Naive thymus-derived CD4-positive, alpha-beta T cell (primary cell): ENCODE results near the gene COL6A6. TPM values are rescaled to one million over a fixed set of nuclear protein-coding genes. Genes with fewer than 3 reads are reported as not detected.

Source experiments
- ATAC-seq: fragments of 150-1000 bp; cut with Tn5 transposase; 2 replicates; pipeline ENCODE4 v1.10.0; 2021; ENCODE audit warnings: mild to moderate bottlenecking, moderate library complexity
- CTCF ChIA-PET: fragments of 350-600 bp; sonication (Branson Sonifier 250); formaldehyde crosslinking; loops from one replicate; lab custom pipeline; 2021; ENCODE audit warnings: antibody characterized with exemption; lab: Charles Lee
- POLR2A ChIA-PET: fragments of 350-600 bp; sonication (Branson Sonifier 250); formaldehyde crosslinking; loops from one replicate; lab custom pipeline; 2021; ENCODE audit warnings: antibody characterized with exemption, inconsistent platforms; lab: Charles Lee
- DNase-seq, 9 donors: peaks; one replicate each; pipeline versions ENCODE4 v3.0.0 to v3.0.0-alpha.2; 2020 to 2022; ENCODE audit warnings: mixed read lengths in 1 of 9
- H3K27ac ChIP-seq: one replicate; pipeline ENCODE4 v1.7.0; 2013; ENCODE audit warnings: mild to moderate bottlenecking, low read depth, low read length, moderate library complexity
- H3K27me3 ChIP-seq, 2 donors: one replicate each; pipeline ENCODE4 v1.7.0; 2013; ENCODE audit warnings: low read length in 2 of 2, mild to moderate bottlenecking in 2 of 2, moderate library complexity in 2 of 2; ENCODE audit not compliant: control insufficient read depth in 2 of 2, insufficient read depth in 2 of 2
- H3K36me3 ChIP-seq, 3 experiments: 1 replicate in 2 of 3; 2 replicates in 1 of 3; pipeline ENCODE4 v1.7.0; 2013; ENCODE audit warnings: low read length in 3 of 3, mild to moderate bottlenecking in 3 of 3, moderate library complexity in 1 of 3; ENCODE audit not compliant: insufficient read depth in 3 of 3, control insufficient read depth in 2 of 3
- H3K4me1 ChIP-seq, 2 donors: one replicate each; pipeline ENCODE4 v1.7.0; 2013; ENCODE audit warnings: low read length in 2 of 2, mild to moderate bottlenecking in 2 of 2, moderate library complexity in 1 of 2; ENCODE audit not compliant: control insufficient read depth in 2 of 2, insufficient read depth in 2 of 2
- H3K4me3 ChIP-seq: 2 replicates; pipeline ENCODE4 v1.7.0; 2013; ENCODE audit warnings: mild to moderate bottlenecking, low read length
- H3K9me3 ChIP-seq, 3 experiments: 1 replicate in 2 of 3; 2 replicates in 1 of 3; pipeline ENCODE4 v1.7.0; 2013; ENCODE audit warnings: low read length in 3 of 3; ENCODE audit not compliant: control insufficient read depth in 2 of 3
- H3K27ac Mint-ChIP-seq, 9 donors: one replicate each; pipeline ENCODE4 v1.8.0; 2020 to 2022; ENCODE audit warnings: mixed read lengths in 9 of 9, mild to moderate bottlenecking in 8 of 9, moderate library complexity in 5 of 9, inconsistent platforms in 2 of 9
- H3K27me3 Mint-ChIP-seq, 5 donors: one replicate each; pipeline ENCODE4 v1.8.0; 2021 to 2022; ENCODE audit warnings: mixed read lengths in 5 of 5, mild to moderate bottlenecking in 1 of 5
- H3K36me3 Mint-ChIP-seq, 5 donors: one replicate each; pipeline ENCODE4 v1.8.0; 2020 to 2022; ENCODE audit warnings: mixed read lengths in 5 of 5, mild to moderate bottlenecking in 3 of 5, inconsistent platforms in 1 of 5
- H3K4me1 Mint-ChIP-seq, 7 donors: one replicate each; pipeline ENCODE4 v1.8.0; 2020 to 2022; ENCODE audit warnings: mixed read lengths in 7 of 7, mild to moderate bottlenecking in 3 of 7, inconsistent platforms in 1 of 7
- H3K4me3 Mint-ChIP-seq, 10 donors: one replicate each; pipeline ENCODE4 v1.8.0; 2020 to 2022; ENCODE audit warnings: mild to moderate bottlenecking in 10 of 10, mixed read lengths in 10 of 10, moderate library complexity in 6 of 10, inconsistent platforms in 2 of 10
- H3K9me3 Mint-ChIP-seq, 11 donors: one replicate each; pipeline ENCODE4 v1.8.0; 2020 to 2022; ENCODE audit warnings: mixed read lengths in 11 of 11, mild to moderate bottlenecking in 4 of 11, inconsistent platforms in 1 of 11, moderate library complexity in 1 of 11
- intact Hi-C, 2 donors: fragments of 100-400 bp; cut with micrococcal nuclease; formaldehyde crosslinking; loops; one replicate each; pipeline ENCODE4 v1.15.1; 2023
- polyA plus RNA-seq, 2 donors: library from polyadenylated mRNA; unstranded; fragments of 300-500 nt; fragmentation: Illumina TruSeq; gene quantifications; one replicate each; pipeline ENCODE4 v1.2.3, GENCODE V29; 2021
- total RNA-seq, 6 experiments: library from RNA in 5 of 6; stranded (reverse) in 5 of 6; gene quantifications; 1 replicate in 5 of 6; 2 replicates in 1 of 6; pipeline ENCODE4 v1.2.3 and lab custom pipeline; 2021 to 2026

The COL6A6 gene
- total and polyA plus RNA-seq, 7 experiments from 2014 or later = 0.05 TPM; not detected in 6

DNA sequence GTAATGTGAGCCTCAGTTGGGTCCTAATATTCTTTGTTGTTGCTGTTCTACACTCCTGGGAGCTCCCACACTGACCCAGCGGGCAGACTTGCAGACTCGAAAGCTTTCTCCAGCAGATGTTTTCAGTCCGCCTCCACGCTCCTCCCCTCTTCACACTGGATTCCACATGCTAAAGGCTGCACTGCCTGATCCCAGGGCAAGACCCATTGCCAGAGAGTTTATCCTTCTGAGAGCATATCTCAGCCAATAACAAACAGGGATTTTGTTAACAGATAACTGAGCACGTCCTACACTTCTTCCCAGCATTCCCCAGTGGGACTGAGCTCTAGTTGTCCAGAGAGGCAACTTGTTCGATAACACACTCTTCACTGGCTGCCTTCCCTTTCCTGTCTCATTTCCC is 8.0 kb upstream of the COL6A6 start:
- Histone ChIP-seq H3K4me1 (no peaks in the 10 kb centered on the region), H3K36me3 (no peaks in the 10 kb centered on the region), H3K4me3 (no peak overlapping the region), H3K27ac (no peak overlapping the region), H3K9me3 (no peaks in the 10 kb centered on the region), H3K27me3 (no peaks in the 10 kb centered on the region)
- no peak overlapping the region for H3K4me3 Mint-ChIP-seq
- ATAC-seq (no peak), DNase-seq (no peak)
- peaks cover 0 to 5% (median 0%) of the 10 kb centered on the region in 11 donors for H3K9me3 Mint-ChIP-seq
- intact Hi-C loops = no loop called here
- H3K36me3 Mint-ChIP-seq = peaks cover 0 to 6% (median 0%) of the 10 kb centered on the region in 5 donors
- ChIA-PET CTCF (no interaction called here), POLR2A (no interaction called here)
- H3K27me3 Mint-ChIP-seq = peaks cover 6 to 52% (median 43%) of the 10 kb centered on the region in 5 donors
- H3K4me1 Mint-ChIP-seq = no peaks in the 10 kb centered on the region
- no peak overlapping the region for H3K27ac Mint-ChIP-seq

DNA sequence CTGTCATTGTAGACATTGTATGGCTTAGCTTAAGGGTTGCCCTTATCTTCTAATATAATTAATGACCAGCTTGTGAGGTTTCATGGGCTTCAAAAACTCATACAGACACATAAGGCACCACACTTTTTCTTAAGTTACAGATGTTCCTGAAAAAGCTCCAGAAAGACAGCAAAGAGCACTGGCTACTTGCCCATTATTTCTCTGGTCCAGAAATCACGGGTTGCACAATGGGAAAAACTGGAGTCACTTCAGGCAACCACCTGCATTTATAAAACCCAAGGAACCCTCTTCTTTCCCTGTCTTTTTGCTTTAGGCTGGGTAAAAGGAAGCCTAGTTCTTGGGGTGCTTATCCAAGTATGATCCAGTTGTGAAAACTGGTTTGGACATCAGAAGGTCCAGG is 2.3 kb upstream of the COL6A6 start:
- no peak for DNase-seq
- H3K27me3 Mint-ChIP-seq = peaks cover 30 to 60% (median 51%) of the 10 kb centered on the region in 5 donors
- POLR2A ChIA-PET = no interaction called here
- ATAC-seq = no peak
- Histone ChIP-seq H3K9me3 (no peaks in the 10 kb centered on the region), H3K36me3 (no peaks in the 10 kb centered on the region), H3K27me3 (peaks cover 0 to 5% of the 10 kb centered on the region in 2 donors), H3K4me3 (no peak overlapping the region), H3K4me1 (no peaks in the 10 kb centered on the region), H3K27ac (no peak overlapping the region)
- H3K36me3 Mint-ChIP-seq = peaks cover 0 to 10% (median 0%) of the 10 kb centered on the region in 5 donors
- H3K4me1 Mint-ChIP-seq = peaks cover 0 to 7% (median 0%) of the 10 kb centered on the region in 7 donors
- no peak overlapping the region for H3K27ac Mint-ChIP-seq
- CTCF ChIA-PET = no interaction called here
- intact Hi-C loops = no loop called here
- no peak overlapping the region for H3K4me3 Mint-ChIP-seq
- peaks cover 0 to 6% (median 2%) of the 10 kb centered on the region in 11 donors for H3K9me3 Mint-ChIP-seq

DNA sequence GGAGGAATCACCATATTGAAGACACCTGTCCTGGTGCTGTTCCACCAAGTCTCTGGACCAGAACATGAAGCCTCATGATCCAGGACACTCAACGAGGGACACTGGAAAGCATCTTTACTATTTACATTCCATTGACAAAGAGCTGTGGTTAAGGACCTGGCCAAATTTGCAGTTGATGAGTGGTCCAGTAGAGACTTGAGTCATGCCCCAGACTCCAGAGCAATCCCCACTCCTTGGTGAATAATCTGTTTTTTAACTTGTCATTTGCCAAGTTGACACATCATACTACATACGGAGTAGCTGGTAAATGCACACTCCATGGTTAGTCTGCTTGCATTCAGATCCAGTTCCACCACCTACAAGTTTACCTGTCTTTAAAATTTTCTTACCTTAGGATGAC is 1.2 kb upstream of the COL6A6 start:
- peaks cover 0 to 10% (median 0%) of the 10 kb centered on the region in 5 donors for H3K36me3 Mint-ChIP-seq
- ATAC-seq = no peak
- H3K27me3 ChIP-seq = peaks cover 0 to 5% of the 10 kb centered on the region in 2 donors
- H3K27ac Mint-ChIP-seq = no peak overlapping the region
- H3K4me3 Mint-ChIP-seq = no peak overlapping the region
- H3K4me1 Mint-ChIP-seq = peaks cover 0 to 7% (median 0%) of the 10 kb centered on the region in 7 donors
- H3K4me3 ChIP-seq = no peak overlapping the region
- no peaks in the 10 kb centered on the region for H3K36me3 ChIP-seq
- H3K27ac ChIP-seq = no peak overlapping the region
- peaks cover 33 to 61% (median 50%) of the 10 kb centered on the region in 5 donors for H3K27me3 Mint-ChIP-seq
- intact Hi-C loops = no loop called here
- ChIA-PET POLR2A (no interaction called here), CTCF (no interaction called here)
- no peaks in the 10 kb centered on the region for H3K4me1 ChIP-seq
- peaks cover 0 to 6% (median 2%) of the 10 kb centered on the region in 11 donors for H3K9me3 Mint-ChIP-seq
- no peaks in the 10 kb centered on the region for H3K9me3 ChIP-seq
- DNase-seq = no peak

DNA sequence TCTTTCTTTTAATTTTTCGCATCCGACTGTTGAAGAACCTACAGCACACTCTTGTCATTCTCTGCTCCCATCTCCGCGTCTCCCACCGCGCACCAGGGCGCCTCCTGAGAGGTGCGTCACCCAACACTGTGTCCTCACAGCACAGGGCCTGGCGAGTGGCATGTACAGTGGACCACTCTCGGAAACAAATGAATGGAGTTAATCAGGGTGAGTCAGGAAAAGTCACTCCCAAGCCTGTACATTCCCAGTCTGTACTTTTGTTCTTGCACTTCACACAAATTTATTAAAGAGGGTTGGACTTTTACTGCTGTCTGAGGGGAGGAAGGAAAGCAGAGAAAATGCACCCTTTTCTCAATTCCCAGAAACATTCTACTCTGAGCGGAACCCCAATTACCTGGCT is 625 bp downstream of the COL6A6 start:
- Mint-ChIP-seq H3K4me3 (no peak overlapping the region), H3K27ac (no peak overlapping the region), H3K27me3 (peaks cover 26 to 50% (median 45%) of the 10 kb centered on the region in 5 donors), H3K4me1 (peaks cover 0 to 7% (median 0%) of the 10 kb centered on the region in 7 donors), H3K9me3 (peaks cover 0 to 6% (median 0%) of the 10 kb centered on the region in 11 donors), H3K36me3 (peaks cover 0 to 3% (median 0%) of the 10 kb centered on the region in 5 donors)
- no peak overlapping the region for H3K4me3 ChIP-seq
- DNase-seq = no peak
- intact Hi-C loops = no loop called here
- no peaks in the 10 kb centered on the region for H3K36me3 ChIP-seq
- ChIA-PET CTCF (no interaction called here), POLR2A (no interaction called here)
- no peaks in the 10 kb centered on the region for H3K9me3 ChIP-seq
- H3K27ac ChIP-seq = no peak overlapping the region
- H3K4me1 ChIP-seq = no peaks in the 10 kb centered on the region
- ATAC-seq = no peak
- H3K27me3 ChIP-seq = peaks cover 0 to 5% of the 10 kb centered on the region in 2 donors

DNA sequence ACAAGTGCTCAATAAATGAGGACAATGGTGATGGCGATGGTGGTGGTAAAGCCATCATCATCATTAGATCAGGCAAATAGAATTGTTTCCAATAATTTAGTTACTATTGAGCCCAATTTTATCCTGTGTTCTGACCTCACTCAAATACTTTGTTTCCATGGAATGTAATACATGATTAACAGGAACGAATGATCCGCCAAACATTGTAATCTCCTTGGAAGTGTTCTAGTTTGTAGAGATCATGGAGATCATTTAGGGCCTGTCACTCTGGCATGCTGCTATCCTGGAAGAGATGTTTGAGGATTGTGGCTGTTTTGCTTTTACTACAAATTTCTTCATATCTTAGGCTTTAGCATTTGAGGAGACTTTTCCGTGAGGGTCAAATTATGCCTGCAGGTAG is 2.8 kb downstream of the COL6A6 start:
- no peaks in the 10 kb centered on the region for H3K36me3 ChIP-seq
- ATAC-seq (no peak), DNase-seq (no peak)
- peaks cover 0 to 4% (median 0%) of the 10 kb centered on the region in 5 donors for H3K36me3 Mint-ChIP-seq
- no peaks in the 10 kb centered on the region for H3K4me1 ChIP-seq
- CTCF ChIA-PET = no interaction called here
- H3K4me3 ChIP-seq = no peak overlapping the region
- peaks cover 0 to 3% (median 0%) of the 10 kb centered on the region in 11 donors for H3K9me3 Mint-ChIP-seq
- H3K4me1 Mint-ChIP-seq = peaks cover 0 to 7% (median 0%) of the 10 kb centered on the region in 7 donors
- peaks cover 0 to 5% of the 10 kb centered on the region in 2 donors for H3K27me3 ChIP-seq
- H3K4me3 Mint-ChIP-seq = no peak overlapping the region
- no peak overlapping the region for H3K27ac Mint-ChIP-seq
- intact Hi-C loops = no loop called here
- POLR2A ChIA-PET = no interaction called here
- no peaks in the 10 kb centered on the region for H3K9me3 ChIP-seq
- no peak overlapping the region for H3K27ac ChIP-seq
- peaks cover 34 to 55% (median 43%) of the 10 kb centered on the region in 5 donors for H3K27me3 Mint-ChIP-seq

DNA sequence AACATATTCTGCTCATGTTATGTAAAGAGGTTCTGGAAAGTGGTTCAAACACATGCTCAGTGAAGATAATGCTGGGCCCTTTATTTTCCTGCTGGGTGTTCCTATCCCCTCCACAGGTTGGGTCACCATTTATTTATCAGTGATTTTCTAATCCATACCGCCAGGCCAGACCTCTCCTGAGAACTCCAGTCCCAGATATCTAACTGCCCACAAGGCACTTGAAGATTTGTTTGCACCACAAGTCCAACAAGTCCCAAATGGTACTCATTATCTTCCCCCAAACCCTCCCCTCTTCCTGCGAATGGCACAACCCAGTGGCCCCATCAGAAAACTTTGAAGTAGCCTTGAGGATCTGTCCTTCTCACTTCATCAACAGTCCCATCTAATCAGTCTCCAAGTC is 5.4 kb downstream of the COL6A6 start:
- DNase-seq = no peak
- ChIA-PET POLR2A (no interaction called here), CTCF (no interaction called here)
- intact Hi-C loops = no loop called here
- Histone ChIP-seq H3K27me3 (no peaks in the 10 kb centered on the region), H3K4me1 (no peaks in the 10 kb centered on the region), H3K4me3 (no peak overlapping the region), H3K27ac (no peak overlapping the region), H3K9me3 (no peaks in the 10 kb centered on the region), H3K36me3 (no peaks in the 10 kb centered on the region)
- H3K4me1 Mint-ChIP-seq = peaks cover 0 to 3% (median 0%) of the 10 kb centered on the region in 7 donors
- H3K36me3 Mint-ChIP-seq = peaks cover 0 to 4% (median 0%) of the 10 kb centered on the region in 5 donors
- no peak for ATAC-seq
- H3K9me3 Mint-ChIP-seq = peaks cover 0 to 2% (median 0%) of the 10 kb centered on the region in 11 donors
- peaks cover 17 to 46% (median 33%) of the 10 kb centered on the region in 5 donors for H3K27me3 Mint-ChIP-seq
- no peak overlapping the region for H3K4me3 Mint-ChIP-seq
- H3K27ac Mint-ChIP-seq = no peak overlapping the region

DNA sequence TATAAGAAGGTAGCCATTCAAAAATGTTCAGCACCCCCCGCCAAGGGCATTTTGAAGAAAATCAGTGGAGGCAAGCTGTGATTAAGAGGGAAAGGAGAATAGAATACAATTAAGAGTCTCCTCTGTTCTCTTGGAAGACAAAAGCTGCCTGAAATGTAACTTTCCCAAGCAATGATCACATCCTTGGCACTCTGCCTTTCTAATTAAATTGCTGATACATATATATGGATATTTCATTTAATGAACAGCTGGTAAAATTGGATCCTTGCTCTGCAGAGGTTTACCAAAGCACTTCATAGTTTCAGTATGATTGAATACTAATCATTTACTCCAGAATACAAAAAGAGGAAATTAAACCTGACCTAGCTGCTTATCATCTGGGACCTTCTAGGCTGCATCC is 10.4 kb downstream of the COL6A6 start:
- ATAC-seq (no peak), DNase-seq (no peak)
- no peaks in the 10 kb centered on the region for H3K27me3 ChIP-seq
- H3K27ac Mint-ChIP-seq = no peak overlapping the region
- H3K36me3 ChIP-seq = no peaks in the 10 kb centered on the region
- no peak overlapping the region for H3K4me3 ChIP-seq
- POLR2A ChIA-PET = no interaction called here
- peaks cover 0 to 2% (median 0%) of the 10 kb centered on the region in 11 donors for H3K9me3 Mint-ChIP-seq
- no peak overlapping the region for H3K4me3 Mint-ChIP-seq
- no peaks in the 10 kb centered on the region for H3K9me3 ChIP-seq
- intact Hi-C loops = no loop called here
- CTCF ChIA-PET = no interaction called here
- H3K27me3 Mint-ChIP-seq = peaks cover 9 to 20% (median 13%) of the 10 kb centered on the region in 5 donors
- peaks cover 0 to 4% (median 0%) of the 10 kb centered on the region in 5 donors for H3K36me3 Mint-ChIP-seq
- peaks cover 0 to 9% of the 10 kb centered on the region in 2 donors for H3K4me1 ChIP-seq
- H3K27ac ChIP-seq = no peak overlapping the region
- peaks cover 7 to 26% (median 19%) of the 10 kb centered on the region in 7 donors for H3K4me1 Mint-ChIP-seq
